NB4 (cell line): Measurements from ENCODE around the gene SLCO1B3.

Experiments
- POLR2A ChIP-seq: IDR thresholded peaks from 2 replicates; pipeline ENCODE4 v1.6.1; 2011; ENCODE audit warnings: mild to moderate bottlenecking; ENCODE audit not compliant: insufficient read length; ENCODE audit errors: extremely low read depth
- TF ChIP-seq, protein P1 (sequence below): IDR thresholded peaks from one replicate; pipeline ENCODE4 v1.5.1; 2012; ENCODE audit warnings: low read depth, low read length

DNA sequence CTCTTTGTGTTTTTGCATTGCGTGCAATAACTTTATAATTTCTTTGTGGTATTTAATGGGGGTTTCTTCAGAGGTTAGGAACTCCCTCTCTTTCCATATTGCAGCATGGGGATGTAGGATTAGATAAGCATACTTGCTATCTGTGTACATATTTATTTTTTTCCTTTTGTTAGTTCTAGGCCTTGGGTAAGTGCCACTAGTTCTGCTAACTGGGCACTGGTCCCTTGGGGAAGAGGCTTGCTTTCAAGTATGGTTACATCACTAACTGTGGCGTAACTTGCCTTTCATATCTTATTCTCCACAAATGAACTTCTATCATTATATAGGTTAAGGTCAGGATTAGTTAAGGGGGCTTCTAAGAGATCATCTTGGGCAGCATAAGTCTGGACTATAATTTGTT is 31.5 kb upstream of the SLCO1B3 start:
- TF ChIP-seq, protein P1, sequence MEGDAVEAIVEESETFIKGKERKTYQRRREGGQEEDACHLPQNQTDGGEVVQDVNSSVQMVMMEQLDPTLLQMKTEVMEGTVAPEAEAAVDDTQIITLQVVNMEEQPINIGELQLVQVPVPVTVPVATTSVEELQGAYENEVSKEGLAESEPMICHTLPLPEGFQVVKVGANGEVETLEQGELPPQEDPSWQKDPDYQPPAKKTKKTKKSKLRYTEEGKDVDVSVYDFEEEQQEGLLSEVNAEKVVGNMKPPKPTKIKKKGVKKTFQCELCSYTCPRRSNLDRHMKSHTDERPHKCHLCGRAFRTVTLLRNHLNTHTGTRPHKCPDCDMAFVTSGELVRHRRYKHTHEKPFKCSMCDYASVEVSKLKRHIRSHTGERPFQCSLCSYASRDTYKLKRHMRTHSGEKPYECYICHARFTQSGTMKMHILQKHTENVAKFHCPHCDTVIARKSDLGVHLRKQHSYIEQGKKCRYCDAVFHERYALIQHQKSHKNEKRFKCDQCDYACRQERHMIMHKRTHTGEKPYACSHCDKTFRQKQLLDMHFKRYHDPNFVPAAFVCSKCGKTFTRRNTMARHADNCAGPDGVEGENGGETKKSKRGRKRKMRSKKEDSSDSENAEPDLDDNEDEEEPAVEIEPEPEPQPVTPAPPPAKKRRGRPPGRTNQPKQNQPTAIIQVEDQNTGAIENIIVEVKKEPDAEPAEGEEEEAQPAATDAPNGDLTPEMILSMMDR = no peak
- no peak for TF ChIP-seq POLR2A
